SU-DHL-6 (cell line): ENCODE measurements around the gene PITX3.

ENCODE experiments used
- CTCF ChIP-seq: fragments of 200-600 bp; sonication (generic); IDR thresholded peaks from one replicate; pipeline ENCODE4 v1.5.1; 2017; ENCODE audit warnings: antibody characterized with exemption, mild to moderate bottlenecking, low read length, moderate library complexity; ENCODE audit not compliant: insufficient read depth, poor library complexity, severe bottlenecking
- EZH2phosphoT487 ChIP-seq: fragments of 200-600 bp; sonication (generic), shearing (Covaris generic); conservative IDR thresholded peaks from 2 replicates; pipeline ENCODE4 v1.6.1; 2018; ENCODE audit warnings: mild to moderate bottlenecking, antibody characterized with exemption, low read length, moderate library complexity, mixed read lengths

- TF ChIP-seq CTCF (no peak), EZH2phosphoT487 (no peak)
These were observed 44.4 kb downstream of the PITX3 start for GRCh38 chr10:102196893-102197292.
